T-helper 2 cell treated with Interferon-gamma antibody and Interleukin-4, amounts not matched to agents 100 ng/mL and 5 ng/mL, for 36 hours (primary cell): Measurements from ENCODE around the gene LBP. TPM values are rescaled to one million over a fixed set of nuclear protein-coding genes. Genes with fewer than 3 reads are reported as not detected.

Experiments
- total RNA-seq: library from RNA; stranded (reverse); gene quantifications from 2 replicates; pipeline ENCODE4 v1.2.3, GENCODE V29; 2022

The LBP gene
- total RNA-seq, 1 donor from 2014 or later, result not detected

Other genes starting within 250 kb of the LBP start
- 0.07 and 0.11 TPM in 2 replicates for gene TGM2, start 181.2 kb upstream of the LBP start, total RNA-seq
- gene KIAA1755, start 85.7 kb upstream of the LBP start, total RNA-seq, result not detected in 2 replicates
- not detected in 2 replicates for gene BPI, start 42.3 kb upstream of the LBP start, total RNA-seq
- 48.6 and 50.3 TPM in 2 replicates for gene SNHG17, start 88.8 kb downstream of the LBP start, total RNA-seq
- gene RALGAPB, start 126.4 kb downstream of the LBP start, total RNA-seq, result 34.5 TPM in 2 replicates
- gene ADIG, start 234.7 kb downstream of the LBP start, total RNA-seq, result not detected in 2 replicates